Measurements from ENCODE around the gene CDC20B. TPM values are rescaled to one million over a fixed set of nuclear protein-coding genes. Genes with fewer than 3 reads are reported as not detected.
"Not testable (repeated sequence)": the region's sequence is repeated elsewhere in the genome, so short reads cannot be mapped to it uniquely, and the experiment has no call there.

CDC20B gene
- polyA plus RNA-seq, 1 experiment = not detected

DNA sequence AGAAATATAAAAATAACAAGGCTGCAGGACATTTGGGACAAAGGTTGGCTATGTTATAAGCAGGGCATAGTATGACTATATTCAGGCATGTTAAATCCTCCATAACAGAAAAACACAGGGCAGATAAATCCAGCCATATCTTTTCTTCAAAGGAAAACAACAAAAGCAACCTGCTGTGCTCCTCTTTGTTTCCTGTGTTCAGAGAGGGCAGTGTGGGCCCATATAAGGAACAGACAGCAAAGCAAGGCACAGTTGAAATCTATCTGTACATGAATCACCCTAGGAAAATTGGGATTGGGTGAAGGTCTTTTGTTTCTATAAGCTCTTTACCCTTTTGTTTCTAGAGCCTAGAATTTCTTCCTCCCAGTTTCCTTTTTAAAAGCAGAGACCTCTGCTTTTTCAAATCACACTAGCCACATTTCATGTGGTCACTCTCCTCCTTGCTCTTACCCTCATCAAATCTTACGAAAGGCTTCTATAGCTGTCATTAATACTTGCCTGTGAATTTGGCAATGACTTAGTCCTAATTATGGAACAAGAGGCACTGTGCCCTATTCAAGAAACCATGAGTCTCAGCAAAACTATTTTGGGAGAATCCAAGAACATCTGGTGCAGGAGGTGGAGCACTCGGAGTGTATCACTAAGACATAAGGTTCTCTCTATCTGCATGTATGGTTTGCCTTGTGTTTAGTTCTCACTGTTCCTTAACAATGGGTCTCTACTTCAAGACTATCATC, 68.8 kb downstream of the CDC20B start:
- ChIA-PET POLR2A (interaction anchor here (0.6 kb wide), 1 partner anchor 30 kb away, joined by 5 read pairs; no protein-coding TSS in a partner anchor), CTCF (interaction anchor here (0.7 to 1.0 kb wide), 2 partner anchors 15 to 198 kb away, joined by 3 read pairs; no protein-coding TSS in a partner anchor)

DNA sequence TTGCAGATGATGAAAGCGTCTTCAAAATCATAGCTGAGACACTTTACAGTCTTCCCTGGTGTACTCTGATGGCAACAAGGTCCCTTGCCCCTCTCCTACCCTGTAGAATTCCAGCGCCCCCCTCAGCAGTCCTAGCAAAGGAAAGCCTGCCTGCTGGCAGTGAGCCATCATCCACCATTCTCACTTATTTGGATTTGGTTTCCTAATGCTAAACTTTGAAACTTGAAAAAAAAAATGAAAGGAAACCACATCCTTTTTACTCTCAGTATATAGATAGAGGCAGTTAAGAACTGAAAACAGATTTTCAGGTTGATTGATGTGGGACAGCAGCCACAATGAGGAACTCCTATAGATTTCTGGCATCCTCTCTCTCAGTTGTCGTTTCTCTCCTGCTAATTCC, 70.6 kb downstream of the CDC20B start, which contains the start of gene GZMA:
TSS of gene GZMA (plus strand) at position 299 of the 400 bp plus-strand sequence. CDS start at position 336, 37 bp downstream.
- POLR2A ChIA-PET = no interaction called here
- CTCF ChIA-PET = no interaction called here

More for the DNA sequence above, 68.8 kb downstream of the CDC20B start:
- H3K36me3 ChIP-seq (ENCODE audit: control insufficient read depth, insufficient read depth, low read length) = no peaks in the 10 kb centered on the region
- TF ChIP-seq, protein P1, sequence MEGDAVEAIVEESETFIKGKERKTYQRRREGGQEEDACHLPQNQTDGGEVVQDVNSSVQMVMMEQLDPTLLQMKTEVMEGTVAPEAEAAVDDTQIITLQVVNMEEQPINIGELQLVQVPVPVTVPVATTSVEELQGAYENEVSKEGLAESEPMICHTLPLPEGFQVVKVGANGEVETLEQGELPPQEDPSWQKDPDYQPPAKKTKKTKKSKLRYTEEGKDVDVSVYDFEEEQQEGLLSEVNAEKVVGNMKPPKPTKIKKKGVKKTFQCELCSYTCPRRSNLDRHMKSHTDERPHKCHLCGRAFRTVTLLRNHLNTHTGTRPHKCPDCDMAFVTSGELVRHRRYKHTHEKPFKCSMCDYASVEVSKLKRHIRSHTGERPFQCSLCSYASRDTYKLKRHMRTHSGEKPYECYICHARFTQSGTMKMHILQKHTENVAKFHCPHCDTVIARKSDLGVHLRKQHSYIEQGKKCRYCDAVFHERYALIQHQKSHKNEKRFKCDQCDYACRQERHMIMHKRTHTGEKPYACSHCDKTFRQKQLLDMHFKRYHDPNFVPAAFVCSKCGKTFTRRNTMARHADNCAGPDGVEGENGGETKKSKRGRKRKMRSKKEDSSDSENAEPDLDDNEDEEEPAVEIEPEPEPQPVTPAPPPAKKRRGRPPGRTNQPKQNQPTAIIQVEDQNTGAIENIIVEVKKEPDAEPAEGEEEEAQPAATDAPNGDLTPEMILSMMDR (IDR thresholded peaks at IDR 0.05; ENCODE audit: insufficient read depth, low read depth, low read length) = no peak
- no peak overlapping the region for H3K4me3 ChIP-seq (ENCODE audit: low read depth, low read length)
- DNase-seq (ENCODE audit: low read depth) = no peak
- H3K27me3 ChIP-seq (ENCODE audit: control insufficient read depth, insufficient read depth, low read length) = no peaks in the 10 kb centered on the region; the same call in 1 of the 2 replicates

DNA sequence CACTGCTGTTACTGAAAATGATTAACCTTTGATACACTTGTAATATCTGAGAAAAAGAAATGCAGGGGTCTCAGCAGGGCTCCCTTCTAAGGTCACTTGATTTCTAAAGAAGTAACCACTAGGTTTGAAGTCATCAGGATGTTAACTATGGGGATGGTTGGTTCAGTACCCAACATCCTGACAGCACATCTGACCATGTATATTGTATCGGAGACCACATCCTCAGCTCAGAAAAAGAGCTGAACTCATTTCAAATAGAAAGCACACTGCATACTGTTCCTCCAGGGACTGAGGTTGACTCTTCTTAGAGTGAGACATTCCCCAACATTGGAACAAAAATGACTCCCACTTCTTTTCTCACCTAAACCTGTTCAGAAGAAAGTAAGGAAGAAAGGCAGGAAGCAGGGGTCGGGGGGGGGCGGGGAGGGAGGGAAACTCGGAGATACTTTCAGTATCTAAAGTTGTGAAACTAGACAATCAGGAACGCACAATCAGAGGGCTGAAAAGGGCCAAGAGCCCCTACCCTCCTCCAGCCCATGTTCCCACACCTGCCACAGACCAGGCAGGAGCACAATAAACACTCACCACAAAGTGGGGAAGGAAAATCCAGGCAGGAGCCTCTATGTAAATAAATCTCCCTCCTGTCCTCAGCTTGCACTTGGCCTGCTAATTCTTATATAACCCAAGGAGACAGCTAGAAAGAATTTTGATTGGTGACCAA, 71.3 kb downstream of the CDC20B start:
- CTCF ChIA-PET = no interaction called here
- H3K36me3 ChIP-seq (ENCODE audit: control insufficient read depth, insufficient read depth, low read length) = no peaks in the 10 kb centered on the region
- TF ChIP-seq, protein P1 (IDR thresholded peaks at IDR 0.05; ENCODE audit: insufficient read depth, low read depth, low read length) = no peak
- H3K4me3 ChIP-seq (ENCODE audit: low read depth, low read length) = no peak overlapping the region
- POLR2A ChIA-PET = no interaction called here
- no peak for DNase-seq (ENCODE audit: low read depth)
- H3K27me3 ChIP-seq (ENCODE audit: control insufficient read depth, insufficient read depth, low read length) = no peaks in the 10 kb centered on the region

More for the DNA sequence above, 70.6 kb downstream of the CDC20B start, which contains the start of gene GZMA:
- no peak for DNase-seq (ENCODE audit: low read depth)
- H3K36me3 ChIP-seq (ENCODE audit: control insufficient read depth, insufficient read depth, low read length) = no peaks in the 10 kb centered on the region
- no peak within 1 kb of the TSS for H3K4me3 ChIP-seq (ENCODE audit: low read depth, low read length)
- H3K27me3 ChIP-seq (ENCODE audit: control insufficient read depth, insufficient read depth, low read length) = no peaks in the 10 kb centered on the region; the same call in 1 of the 2 replicates
- TF ChIP-seq, protein P1 (IDR thresholded peaks at IDR 0.05; ENCODE audit: insufficient read depth, low read depth, low read length) = no peak

GRCh38 chr5:55101148-55101547, 71.8 kb downstream of the CDC20B start:
- H3K27me3 ChIP-seq (ENCODE audit: control insufficient read depth, insufficient read depth, low read length); DNase-seq (ENCODE audit: low read depth); CTCF ChIA-PET; POLR2A ChIA-PET; H3K4me3 ChIP-seq (ENCODE audit: low read depth, low read length); H3K36me3 ChIP-seq (ENCODE audit: control insufficient read depth, insufficient read depth, low read length): not testable (repeated sequence)

DNA sequence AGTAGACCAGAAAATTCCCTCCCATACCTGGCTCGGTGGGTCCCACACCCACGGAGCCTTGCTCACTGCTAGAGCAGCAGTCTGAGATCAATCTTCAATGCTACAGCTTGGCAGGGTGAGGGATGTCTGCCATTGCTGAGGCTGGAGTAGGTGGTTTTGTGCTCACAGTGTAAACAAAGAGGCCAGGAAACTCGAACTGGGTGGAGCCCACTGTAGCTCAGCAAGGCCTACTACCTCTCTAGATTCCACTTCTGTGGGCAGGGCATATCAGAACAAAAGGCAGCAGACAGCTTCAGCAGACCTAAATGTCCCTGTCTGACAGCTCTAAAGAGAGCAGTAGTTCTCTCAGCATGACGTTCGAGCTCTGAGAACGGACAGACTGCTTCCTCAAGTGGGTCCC, 76.1 kb downstream of the CDC20B start:
- CTCF ChIA-PET = interaction anchor here (0.9 to 2.2 kb wide), 2 partner anchors 17 to 152 kb away, joined by 3 to 4 read pairs; no protein-coding TSS in a partner anchor

More for the DNA sequence above, 76.1 kb downstream of the CDC20B start:
- no peaks in the 10 kb centered on the region; the same call in 1 of the 2 replicates for H3K27me3 ChIP-seq (ENCODE audit: control insufficient read depth, insufficient read depth, low read length)
- DNase-seq (ENCODE audit: low read depth) = no peak
- POLR2A ChIA-PET = no interaction called here
- H3K4me3 ChIP-seq (ENCODE audit: low read depth, low read length) = no peak overlapping the region
- TF ChIP-seq, protein P1 (IDR thresholded peaks at IDR 0.05; ENCODE audit: insufficient read depth, low read depth, low read length) = no peak
- H3K36me3 ChIP-seq (ENCODE audit: control insufficient read depth, insufficient read depth, low read length) = no peaks in the 10 kb centered on the region
